Lower leg skin (tissue), 3 donors: ENCODE data around the gene METTL21A.

Experiments used
- CTCF ChIP-seq, 3 donors: fragments of 450-650 bp; IDR thresholded peaks; one replicate each; pipeline ENCODE4 v1.5.1; 2016; ENCODE audit warnings: antibody characterized with exemption in 3 of 3, mild to moderate bottlenecking in 3 of 3, moderate library complexity in 2 of 3
- POLR2A ChIP-seq, 2 donors: fragments of 450-650 bp; IDR thresholded peaks; one replicate each; pipeline ENCODE4 v1.6.1; 2016 to 2017; ENCODE audit warnings: antibody characterized with exemption in 2 of 2, mild to moderate bottlenecking in 1 of 2, moderate library complexity in 1 of 2

DNA sequence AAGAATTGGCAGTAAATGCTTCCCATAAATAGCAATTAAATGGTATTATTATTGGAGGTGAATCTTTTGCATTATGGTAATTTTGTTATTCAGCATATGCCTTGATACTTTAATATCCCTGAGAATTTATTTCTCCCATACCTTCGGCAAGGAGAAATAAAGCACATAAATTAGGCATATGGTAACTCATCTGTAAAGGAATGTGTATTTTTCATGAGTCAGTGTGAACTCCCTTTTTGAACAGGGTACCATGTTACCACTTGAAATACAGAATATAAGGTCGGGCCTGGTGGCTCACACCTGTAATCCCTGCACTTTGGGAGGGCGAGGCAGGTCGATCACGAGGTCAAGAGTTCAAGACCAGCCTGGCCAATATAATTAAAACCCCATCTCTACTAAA is 18.4 kb downstream of the METTL21A start:
- TF ChIP-seq POLR2A (IDR thresholded peaks at IDR 0.05) (no peak), CTCF (IDR thresholded peaks at IDR 0.05) (no peak)
